Stimulated activated CD4-positive, alpha-beta T cell treated with anti-CD3 and anti-CD28 coated beads, Interleukin-12 subunit alpha, Interleukin-12 subunit beta, amount 100 ng/mL, for 48 hours (primary cell): ENCODE data around the gene KCNG4.

Experiments used
- DNase-seq, 3 donors: peaks; one replicate each; pipeline ENCODE4 v3.0.0-alpha.2; 2020; ENCODE audit warnings: low read depth in 2 of 3, low spot score in 1 of 3

The KCNG4 gene, protein sequence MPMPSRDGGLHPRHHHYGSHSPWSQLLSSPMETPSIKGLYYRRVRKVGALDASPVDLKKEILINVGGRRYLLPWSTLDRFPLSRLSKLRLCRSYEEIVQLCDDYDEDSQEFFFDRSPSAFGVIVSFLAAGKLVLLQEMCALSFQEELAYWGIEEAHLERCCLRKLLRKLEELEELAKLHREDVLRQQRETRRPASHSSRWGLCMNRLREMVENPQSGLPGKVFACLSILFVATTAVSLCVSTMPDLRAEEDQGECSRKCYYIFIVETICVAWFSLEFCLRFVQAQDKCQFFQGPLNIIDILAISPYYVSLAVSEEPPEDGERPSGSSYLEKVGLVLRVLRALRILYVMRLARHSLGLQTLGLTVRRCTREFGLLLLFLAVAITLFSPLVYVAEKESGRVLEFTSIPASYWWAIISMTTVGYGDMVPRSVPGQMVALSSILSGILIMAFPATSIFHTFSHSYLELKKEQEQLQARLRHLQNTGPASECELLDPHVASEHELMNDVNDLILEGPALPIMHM

DNA sequence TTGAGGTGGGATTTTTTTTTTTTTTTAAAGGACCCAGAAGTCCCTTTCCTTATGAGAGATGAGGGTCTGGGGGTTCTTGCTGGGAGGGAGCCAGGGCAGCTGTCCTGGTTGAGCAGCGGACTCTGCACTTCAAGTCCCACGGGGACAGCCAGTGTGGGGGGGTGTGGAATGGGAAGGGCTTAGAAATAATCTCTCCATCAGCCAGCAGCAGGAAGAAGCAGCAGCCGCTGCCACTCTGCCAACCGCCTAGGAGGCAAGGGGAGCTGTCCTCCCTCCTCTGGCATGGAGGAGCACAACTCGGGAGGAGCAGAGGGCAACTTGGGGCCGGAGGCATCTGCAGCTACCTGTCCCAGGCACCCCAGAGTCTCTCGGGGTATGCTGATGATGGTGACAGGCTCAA lies at the start of gene KCNG4:
KCNG4 (minus strand) TSS at position 104 of the 400 bp plus-strand sequence. CDS start 2,527 bp downstream, outside the sequence.
- DNase-seq: no peak

DNA sequence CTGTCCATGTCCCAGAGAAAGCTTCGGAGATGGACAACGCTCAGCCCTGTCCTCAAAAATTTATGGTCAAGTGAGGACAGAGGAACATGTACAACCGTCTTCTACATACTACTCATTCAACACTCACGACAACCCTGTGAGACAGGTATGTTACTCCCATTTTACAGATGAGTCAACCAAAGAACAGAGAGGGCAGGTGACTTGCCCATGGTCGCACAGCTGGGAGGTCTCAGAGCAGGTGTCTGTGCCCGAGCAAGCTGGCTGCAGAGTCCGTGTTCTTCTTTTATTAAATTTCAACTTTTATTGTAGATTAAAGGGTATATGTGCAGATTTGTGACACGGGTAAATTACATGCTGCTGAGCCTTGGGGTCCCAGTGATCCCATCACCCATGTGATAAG lies 49.1 kb upstream of the KCNG4 start:
- no peak for DNase-seq

DNA sequence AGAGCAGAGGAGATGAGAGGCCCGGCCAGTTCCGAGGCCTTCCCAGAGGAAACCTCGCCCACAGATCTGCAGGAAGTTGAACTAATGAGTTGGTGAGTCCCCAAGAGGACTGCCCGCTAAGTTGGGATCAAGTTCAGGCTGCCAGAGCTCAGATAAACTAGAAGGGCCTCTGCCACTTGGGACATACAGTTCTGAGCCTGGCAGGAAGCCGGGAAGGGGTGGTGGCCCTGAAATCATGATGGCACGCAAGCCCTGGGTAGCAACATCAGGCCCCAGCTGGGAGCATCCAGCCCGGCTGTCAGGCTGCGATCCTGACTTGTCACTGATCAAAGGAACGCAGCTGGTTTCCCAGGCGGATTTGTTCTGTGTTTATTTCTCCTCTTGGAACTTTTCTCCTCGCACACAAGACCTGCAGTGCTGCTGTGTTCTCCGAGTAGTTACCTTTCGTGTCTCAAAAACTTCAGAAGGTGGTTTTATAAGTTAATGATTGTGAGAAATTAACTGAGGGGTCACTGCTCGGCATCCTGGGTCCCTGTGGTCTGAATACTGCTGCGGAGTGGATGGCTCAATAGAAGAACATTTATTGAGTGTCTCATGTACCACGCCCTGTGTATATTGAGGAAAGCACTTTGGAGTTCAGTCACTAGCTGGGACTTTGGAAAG lies 46.9 kb upstream of the KCNG4 start:
- DNase-seq: no peak

DNA sequence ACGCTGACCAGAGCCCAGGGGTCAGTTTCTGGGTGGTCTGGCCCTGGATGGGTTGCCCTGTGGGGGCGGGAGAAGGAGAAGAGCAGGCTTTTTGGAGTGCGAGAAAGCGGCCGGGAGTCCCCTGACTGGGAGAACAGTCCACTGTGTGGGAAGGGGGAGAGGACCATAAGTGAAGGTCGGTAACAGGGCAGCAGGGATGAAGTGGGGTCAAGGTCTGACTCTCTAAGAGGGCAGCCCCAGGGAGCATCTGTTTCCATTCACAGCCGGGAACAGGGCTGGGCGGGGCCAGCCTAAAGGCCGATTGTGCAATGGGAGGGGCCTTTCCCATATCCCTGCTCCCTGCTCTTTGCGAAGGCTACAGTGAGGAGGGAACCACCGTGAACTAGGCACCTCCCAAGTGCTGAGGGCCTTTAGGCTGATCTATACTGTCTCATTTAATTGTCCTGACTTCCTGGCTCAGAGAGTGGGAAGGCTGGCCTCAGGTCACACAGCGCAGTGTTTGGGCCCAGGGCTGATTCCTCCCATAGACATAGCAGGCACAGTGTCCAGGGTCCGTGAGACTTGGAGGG lies 44.4 kb upstream of the KCNG4 start:
- DNase-seq: no peak

DNA sequence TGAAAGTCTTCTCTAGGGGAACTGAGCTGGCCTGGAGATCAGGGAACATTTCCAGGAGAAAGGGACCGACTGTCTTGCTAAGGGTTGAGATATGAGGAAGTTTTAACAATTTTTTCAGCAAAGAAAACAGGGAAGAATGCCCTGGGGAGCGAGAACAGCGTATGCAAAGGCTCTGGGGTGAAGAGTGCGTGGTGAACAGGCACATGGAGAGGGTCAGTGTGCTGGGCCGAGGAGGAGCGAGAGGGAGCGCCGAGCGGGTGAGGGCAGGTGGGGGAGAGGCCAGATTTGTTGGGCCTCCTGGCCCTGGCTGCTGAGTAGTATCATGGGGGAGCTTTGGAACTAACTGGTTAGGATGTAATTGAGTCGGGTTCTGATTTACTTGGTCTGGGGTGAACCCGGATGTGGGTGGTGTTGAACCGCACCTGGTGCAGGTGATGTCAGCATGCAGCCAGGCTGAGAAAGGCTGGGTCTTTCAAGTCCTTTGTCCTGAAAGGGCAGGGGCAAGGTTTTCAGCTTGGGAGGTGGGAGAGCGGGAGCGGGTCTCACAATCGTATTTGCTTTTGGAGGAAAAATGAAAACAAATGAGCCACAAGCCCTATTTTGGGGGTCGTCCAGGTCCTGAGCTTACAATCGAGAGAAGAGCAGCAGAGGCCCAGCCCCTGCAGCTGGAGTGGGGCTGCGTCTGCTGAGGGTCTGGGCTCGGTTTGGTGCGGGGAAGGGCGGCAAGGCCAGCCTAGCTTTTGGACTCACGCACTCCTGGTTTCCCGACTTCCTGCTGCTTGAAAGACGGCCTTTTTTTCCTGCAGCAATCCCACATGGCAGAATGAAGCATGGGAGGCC lies 43.7 kb upstream of the KCNG4 start:
- no peak for DNase-seq

DNA sequence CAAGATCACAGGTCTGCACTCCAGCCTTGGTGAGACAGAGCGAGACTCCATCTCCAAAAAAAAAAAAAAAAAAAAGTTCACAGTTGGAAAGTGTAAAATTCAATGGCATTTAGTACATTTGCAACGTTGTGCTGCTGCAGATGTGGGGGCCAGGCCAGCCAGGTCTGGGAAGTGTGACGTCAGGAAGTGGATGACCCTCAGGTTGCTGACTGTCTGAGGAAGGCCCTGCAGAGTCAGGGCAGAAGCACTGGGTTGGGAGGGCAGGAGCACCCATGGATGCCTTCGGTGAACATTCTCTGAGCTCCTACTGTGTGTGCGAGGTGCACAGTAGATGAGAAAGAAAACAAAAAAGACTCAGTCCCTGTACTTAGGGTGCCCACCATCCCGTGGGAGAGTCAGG lies 42.7 kb upstream of the KCNG4 start:
- no peak for DNase-seq

DNA sequence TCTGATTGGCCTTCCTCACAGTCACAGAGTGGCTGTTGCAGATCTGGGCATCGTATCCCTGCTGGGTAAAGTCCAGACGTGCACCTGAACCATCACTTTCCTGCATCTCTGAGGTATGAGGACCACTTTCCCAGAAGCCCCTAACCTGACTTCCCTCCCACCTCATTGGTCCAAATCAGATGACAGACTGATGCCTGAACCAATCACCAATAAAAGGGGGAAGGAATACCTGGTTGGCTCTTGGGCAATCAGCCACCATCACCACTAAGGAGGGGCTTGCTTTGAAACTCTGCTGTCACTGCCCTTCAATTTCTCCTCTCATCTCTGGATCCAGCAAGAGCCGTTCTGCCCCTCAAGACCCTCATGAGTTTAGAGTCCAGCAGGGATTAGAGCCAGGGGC lies 41.3 kb upstream of the KCNG4 start:
- DNase-seq: peak in 1 of 3 donors; percentile 16

DNA sequence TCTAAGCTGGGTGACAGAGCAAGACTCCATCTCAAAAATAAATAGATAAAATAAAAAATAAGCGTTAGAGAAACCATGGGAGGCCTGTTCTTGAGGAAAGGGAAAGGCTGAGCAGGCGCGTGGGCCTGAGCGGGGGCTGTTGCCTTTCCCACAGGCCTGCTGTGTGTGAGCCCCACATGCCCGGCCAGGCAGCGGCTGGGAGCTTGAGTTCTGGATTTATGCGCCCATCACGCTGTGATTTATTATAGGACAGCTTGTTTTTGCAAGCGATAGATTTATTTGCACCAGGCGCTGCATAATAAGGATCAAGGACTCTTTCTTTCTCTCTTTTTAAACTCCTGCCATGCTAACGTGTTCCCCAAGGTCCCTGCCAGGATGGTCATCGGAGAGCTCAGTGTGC lies 40.1 kb upstream of the KCNG4 start:
- DNase-seq: no peak

- DNase-seq: no peak
Observed at GRCh38 chr16:84278968-84279367, 39.2 kb upstream of the KCNG4 start.

GRCh38 chr16:84278333-84278732 lies 38.5 kb upstream of the KCNG4 start:
- DNase-seq: no peak

- peak; percentile 26 to 73 (median 68) for DNase-seq
Observed at GRCh38 chr16:84277244-84277823, 37.5 kb upstream of the KCNG4 start.

DNA sequence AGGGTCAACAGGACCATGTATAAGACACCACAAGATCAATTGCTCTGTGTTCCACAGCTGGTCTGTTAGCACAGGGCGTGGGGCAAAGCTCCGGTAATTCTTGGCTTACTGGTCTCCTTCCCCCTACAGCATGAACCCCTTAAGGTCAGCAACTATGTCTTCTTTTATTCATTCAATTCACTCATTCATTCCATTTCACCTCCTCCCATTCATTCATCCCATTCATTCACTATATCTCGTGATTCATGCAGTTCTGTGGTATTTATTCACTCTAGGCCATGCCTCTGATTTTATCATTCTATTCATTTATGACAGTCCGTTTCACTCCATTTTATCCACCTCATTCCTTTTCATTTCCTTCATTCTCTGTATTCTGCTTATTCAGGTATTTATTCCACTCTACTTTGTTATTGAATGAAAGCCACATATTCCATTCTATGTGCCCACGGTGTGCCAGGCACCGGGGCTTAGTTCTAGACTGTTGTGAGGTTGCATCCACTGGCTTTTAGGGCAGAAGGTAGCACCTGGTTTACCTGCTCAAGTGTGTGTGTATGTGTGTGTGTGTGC lies 35.9 kb upstream of the KCNG4 start:
- no peak for DNase-seq

- DNase-seq: no peak
Observed at GRCh38 chr16:84274515-84274914, 34.7 kb upstream of the KCNG4 start.

DNA sequence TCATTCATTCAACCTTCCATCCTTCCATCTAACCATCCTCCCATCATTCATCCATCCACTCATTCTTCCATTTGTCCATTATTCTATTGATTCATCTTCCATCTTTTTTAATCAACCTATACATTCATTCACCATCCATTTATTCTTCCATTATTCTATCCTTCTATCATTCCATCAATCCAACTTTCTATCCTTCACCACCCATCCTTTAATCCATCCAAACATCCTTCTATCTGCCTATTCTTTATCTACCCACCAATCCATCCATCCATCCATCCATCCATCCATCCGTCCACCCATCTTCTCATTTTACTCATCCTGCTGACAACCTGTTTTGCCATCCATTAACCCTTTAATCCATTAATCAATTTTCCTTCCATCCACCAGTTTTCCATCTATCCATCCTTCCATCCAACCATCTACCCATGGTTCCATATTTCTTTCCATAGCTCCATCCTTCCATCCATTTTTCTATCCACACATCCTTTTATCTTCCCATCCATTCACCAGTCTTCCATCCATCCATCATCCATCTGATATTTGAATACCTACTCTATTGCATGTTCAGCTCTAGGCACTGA lies 33.0 kb upstream of the KCNG4 start:
- DNase-seq: no peak

GRCh38 chr16:84271866-84272265 lies 32.1 kb upstream of the KCNG4 start:
- DNase-seq: no peak

- DNase-seq: no peak
Observed at GRCh38 chr16:84271037-84271436, 31.2 kb upstream of the KCNG4 start.

DNA sequence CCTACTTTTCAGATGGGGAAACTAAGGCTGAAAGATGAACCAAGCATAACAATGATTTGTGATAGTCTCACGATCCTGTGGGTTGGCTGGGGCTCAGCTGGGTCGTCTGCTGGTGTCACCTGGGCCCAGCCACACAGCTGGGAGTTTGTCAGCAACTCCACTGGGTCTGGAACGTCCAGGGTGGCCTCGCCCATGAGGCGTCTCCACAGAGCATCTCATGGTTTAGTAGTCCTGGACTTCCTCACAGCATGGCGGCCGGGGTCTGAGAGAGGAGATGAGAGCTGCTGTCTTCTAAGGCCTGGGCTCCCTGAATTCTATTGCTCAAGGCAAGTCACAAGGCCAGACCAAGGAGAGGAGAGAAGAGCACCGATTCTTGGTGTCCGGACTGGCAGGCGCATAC lies 30.7 kb upstream of the KCNG4 start:
- DNase-seq: no peak

DNA sequence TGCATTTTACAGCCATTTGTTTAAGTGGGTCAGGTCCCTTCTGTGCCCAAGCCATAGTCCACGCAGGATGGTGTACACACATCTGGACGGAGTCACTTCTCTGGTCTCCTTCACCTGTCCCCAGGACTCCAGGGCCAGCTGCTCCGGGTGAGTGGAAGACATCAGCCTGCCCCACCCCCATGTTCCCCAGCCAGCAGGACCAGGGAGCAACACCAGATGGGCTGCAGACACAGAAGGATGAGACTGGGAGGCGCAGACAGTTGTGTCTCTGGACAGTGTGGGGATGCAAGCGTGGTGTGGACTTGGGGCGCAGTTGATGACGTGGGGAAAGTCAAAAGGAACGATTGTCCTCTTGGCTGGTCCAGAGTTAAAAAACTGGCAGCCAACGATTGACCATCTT lies 30.3 kb upstream of the KCNG4 start:
- DNase-seq: no peak

- no peak for DNase-seq
Observed at GRCh38 chr16:84268291-84269040, 28.7 kb upstream of the KCNG4 start.
